Neural cell (in vitro differentiated cells): Measurements from ENCODE around the gene LRRC8C. TPM values are rescaled to one million over a fixed set of nuclear protein-coding genes. Genes with fewer than 3 reads are reported as not detected.

Source experiments
- H2AFZ ChIP-seq: fragments of 200-600, 300-800 bp; sonication (generic), shearing (Covaris generic); 2 replicates; pipeline ENCODE4 v1.6.0; 2014; ENCODE audit warnings: low read depth, mild to moderate bottlenecking, antibody characterized with exemption, low read length, moderate library complexity
- H3F3A ChIP-seq: fragments of 200-600 bp; shearing (Covaris generic); 2 replicates; pipeline ENCODE4 v1.6.1; 2016; ENCODE audit warnings: mild to moderate bottlenecking, moderate library complexity, mixed read lengths, antibody characterized with exemption, low read length; ENCODE audit not compliant: insufficient read depth, poor library complexity, severe bottlenecking
- H3K27ac ChIP-seq: fragments of 200-600, 300-800 bp; sonication (generic), shearing (Covaris generic); 2 replicates; pipeline ENCODE4 v1.5.1; 2014; ENCODE audit warnings: mild to moderate bottlenecking, low read length, moderate library complexity
- H3K27me3 ChIP-seq: fragments of 300-800, 200-600 bp; sonication (generic), shearing (Covaris generic); 2 replicates; pipeline ENCODE4 v1.6.0; 2014; ENCODE audit warnings: mild to moderate bottlenecking, low read depth, low read length, moderate library complexity; ENCODE audit not compliant: insufficient read depth
- H3K36me3 ChIP-seq: fragments of 300-800, 200-600 bp; sonication (generic), shearing (Covaris generic); 2 replicates; pipeline ENCODE4 v1.5.1; 2014; ENCODE audit warnings: mild to moderate bottlenecking, antibody characterized with exemption, low read length, moderate library complexity; ENCODE audit not compliant: insufficient read depth
- H3K4me2 ChIP-seq: fragments of 300-800, 200-600 bp; sonication (generic), shearing (Covaris generic); 2 replicates; pipeline ENCODE4 v1.6.0; 2014; ENCODE audit warnings: mild to moderate bottlenecking, low read length
- H3K4me3 ChIP-seq: fragments of 300-800, 200-600 bp; sonication (generic), shearing (Covaris generic); 2 replicates; pipeline ENCODE4 v1.5.1; 2014; ENCODE audit warnings: mild to moderate bottlenecking, low read length, moderate library complexity
- H3K79me2 ChIP-seq: fragments of 200-600 bp; shearing (Covaris generic); replicated peaks from 2 replicates; pipeline ENCODE4 v1.6.0; 2014; ENCODE audit warnings: mild to moderate bottlenecking, low read length, moderate library complexity; ENCODE audit not compliant: insufficient read depth
- H3K9ac ChIP-seq: fragments of 300-800, 200-600 bp; sonication (generic), shearing (Covaris generic); 2 replicates; pipeline ENCODE4 v1.6.1; 2016; ENCODE audit warnings: mild to moderate bottlenecking, low read length, mixed read lengths
- H3K9me2 ChIP-seq: fragments of 200-600 bp; shearing (Covaris generic); 2 replicates; pipeline ENCODE4 v1.6.1; 2016; ENCODE audit warnings: mild to moderate bottlenecking, low read length, mixed read lengths; ENCODE audit not compliant: insufficient read depth
- H3K9me3 ChIP-seq: fragments of 200-600, 300-800 bp; sonication (generic), shearing (Covaris generic); 2 replicates; pipeline ENCODE4 v1.6.1; 2016; ENCODE audit warnings: mild to moderate bottlenecking, mixed run types, low read length, moderate library complexity, mixed read lengths
- H4K20me1 ChIP-seq: fragments of 200-600 bp; shearing (Covaris generic); 2 replicates; pipeline ENCODE4 v1.6.1; 2016; ENCODE audit warnings: mild to moderate bottlenecking, mixed run types; ENCODE audit not compliant: insufficient read depth
- CTCF ChIP-seq: fragments of 450-650 bp; IDR thresholded peaks from 2 replicates; pipeline ENCODE4 v1.5.1; 2014; ENCODE audit warnings: antibody characterized with exemption, mild to moderate bottlenecking, moderate library complexity; ENCODE audit not compliant: poor library complexity, severe bottlenecking
- EP300 ChIP-seq: fragments of 450-650 bp; conservative IDR thresholded peaks from 2 replicates; pipeline ENCODE4 v1.6.1; 2014; ENCODE audit warnings: antibody characterized with exemption, mild to moderate bottlenecking, moderate library complexity; ENCODE audit not compliant: poor library complexity, severe bottlenecking
- EZH2 ChIP-seq: fragments of 200-600, 300-800 bp; shearing (Covaris generic), sonication (generic); IDR thresholded peaks from 2 replicates; pipeline ENCODE4 v1.6.1; 2014; ENCODE audit warnings: antibody characterized with exemption, low read length, borderline replicate concordance, mild to moderate bottlenecking; ENCODE audit not compliant: insufficient read depth, poor library complexity, severe bottlenecking
- MXI1 ChIP-seq: fragments of 450-650 bp; conservative IDR thresholded peaks from 2 replicates; pipeline ENCODE4 v1.6.1; 2014; ENCODE audit warnings: antibody characterized with exemption, mild to moderate bottlenecking; ENCODE audit not compliant: poor library complexity, severe bottlenecking
- POLR2AphosphoS5 ChIP-seq: IDR thresholded peaks from 2 replicates; pipeline ENCODE4 v1.6.1; 2012
- RAD21 ChIP-seq: fragments of 450-650 bp; conservative IDR thresholded peaks from 2 replicates; pipeline ENCODE4 v1.6.1; 2014; ENCODE audit warnings: antibody characterized with exemption, mild to moderate bottlenecking, moderate library complexity
- SMC3 ChIP-seq: fragments of 450-650 bp; conservative IDR thresholded peaks from 2 replicates; pipeline ENCODE4 v1.6.1; 2014; ENCODE audit warnings: antibody characterized with exemption, mild to moderate bottlenecking, moderate library complexity; ENCODE audit not compliant: poor library complexity
- TAF1 ChIP-seq: IDR thresholded peaks from 2 replicates; pipeline ENCODE4 v1.6.1; 2012; ENCODE audit warnings: low read depth
- polyA plus RNA-seq: library from polyadenylated mRNA; depleted of rRNA; stranded (reverse); fragments of >200 nt; gene quantifications from 2 replicates; pipeline ENCODE4 v1.2.3, GENCODE V29; 2014
- TF ChIP-seq, protein P1 (sequence below): IDR thresholded peaks from 2 replicates; pipeline ENCODE4 v1.6.1; 2012; ENCODE audit warnings: borderline replicate concordance

Gene LRRC8C
- polyA plus RNA-seq, 1 donor from 2014 or later: 0.78 TPM

- Histone ChIP-seq H3K9me3 (no peaks in the 10 kb centered on the region), H3K4me2 (no peak overlapping the region), H3K27ac (no peak overlapping the region), H3K4me3 (no peak overlapping the region), H2AFZ (no peak overlapping the region), H3K27me3 (no peaks in the 10 kb centered on the region), H3K79me2 (no peaks in the 10 kb centered on the region), H3K36me3 (no peaks in the 10 kb centered on the region), H3K9me2 (no peaks in the 10 kb centered on the region), H4K20me1 (no peaks in the 10 kb centered on the region), H3F3A (no peaks in the 10 kb centered on the region), H3K9ac (no peak overlapping the region)
- TF ChIP-seq POLR2AphosphoS5 (no peak), RAD21 (no peak), SMC3 (no peak), EP300 (no peak), MXI1 (no peak), TAF1 (no peak), CTCF (no peak), EZH2 (no peak)
- TF ChIP-seq, protein P1, sequence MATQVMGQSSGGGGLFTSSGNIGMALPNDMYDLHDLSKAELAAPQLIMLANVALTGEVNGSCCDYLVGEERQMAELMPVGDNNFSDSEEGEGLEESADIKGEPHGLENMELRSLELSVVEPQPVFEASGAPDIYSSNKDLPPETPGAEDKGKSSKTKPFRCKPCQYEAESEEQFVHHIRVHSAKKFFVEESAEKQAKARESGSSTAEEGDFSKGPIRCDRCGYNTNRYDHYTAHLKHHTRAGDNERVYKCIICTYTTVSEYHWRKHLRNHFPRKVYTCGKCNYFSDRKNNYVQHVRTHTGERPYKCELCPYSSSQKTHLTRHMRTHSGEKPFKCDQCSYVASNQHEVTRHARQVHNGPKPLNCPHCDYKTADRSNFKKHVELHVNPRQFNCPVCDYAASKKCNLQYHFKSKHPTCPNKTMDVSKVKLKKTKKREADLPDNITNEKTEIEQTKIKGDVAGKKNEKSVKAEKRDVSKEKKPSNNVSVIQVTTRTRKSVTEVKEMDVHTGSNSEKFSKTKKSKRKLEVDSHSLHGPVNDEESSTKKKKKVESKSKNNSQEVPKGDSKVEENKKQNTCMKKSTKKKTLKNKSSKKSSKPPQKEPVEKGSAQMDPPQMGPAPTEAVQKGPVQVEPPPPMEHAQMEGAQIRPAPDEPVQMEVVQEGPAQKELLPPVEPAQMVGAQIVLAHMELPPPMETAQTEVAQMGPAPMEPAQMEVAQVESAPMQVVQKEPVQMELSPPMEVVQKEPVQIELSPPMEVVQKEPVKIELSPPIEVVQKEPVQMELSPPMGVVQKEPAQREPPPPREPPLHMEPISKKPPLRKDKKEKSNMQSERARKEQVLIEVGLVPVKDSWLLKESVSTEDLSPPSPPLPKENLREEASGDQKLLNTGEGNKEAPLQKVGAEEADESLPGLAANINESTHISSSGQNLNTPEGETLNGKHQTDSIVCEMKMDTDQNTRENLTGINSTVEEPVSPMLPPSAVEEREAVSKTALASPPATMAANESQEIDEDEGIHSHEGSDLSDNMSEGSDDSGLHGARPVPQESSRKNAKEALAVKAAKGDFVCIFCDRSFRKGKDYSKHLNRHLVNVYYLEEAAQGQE: no peak
Measured at GRCh38 chr1:89723144-89723543, 90.2 kb downstream of the LRRC8C start.

- Histone ChIP-seq H3K4me3 (no peak overlapping the region), H3K4me2 (no peak overlapping the region), H4K20me1 (no peaks in the 10 kb centered on the region), H2AFZ (no peak overlapping the region), H3K9ac (no peak overlapping the region), H3K27me3 (no peaks in the 10 kb centered on the region), H3K27ac (no peak overlapping the region), H3K9me2 (no peaks in the 10 kb centered on the region), H3F3A (no peaks in the 10 kb centered on the region), H3K79me2 (no peaks in the 10 kb centered on the region), H3K9me3 (no peaks in the 10 kb centered on the region), H3K36me3 (no peaks in the 10 kb centered on the region)
- TF ChIP-seq MXI1: no peak
- no peak for TF ChIP-seq RAD21
- no peak for TF ChIP-seq POLR2AphosphoS5
- no peak for TF ChIP-seq SMC3
- no peak for TF ChIP-seq EP300
- no peak for TF ChIP-seq EZH2
Measured at GRCh38 chr1:89723863-89724262, 90.9 kb downstream of the LRRC8C start.
